Measurements from ENCODE around the gene PLA2G2F. TPM values are rescaled to one million over a fixed set of nuclear protein-coding genes. Genes with fewer than 3 reads are reported as not detected.

Gene PLA2G2F
- total RNA-seq, 1 experiment from 2014 or later = not detected

DNA sequence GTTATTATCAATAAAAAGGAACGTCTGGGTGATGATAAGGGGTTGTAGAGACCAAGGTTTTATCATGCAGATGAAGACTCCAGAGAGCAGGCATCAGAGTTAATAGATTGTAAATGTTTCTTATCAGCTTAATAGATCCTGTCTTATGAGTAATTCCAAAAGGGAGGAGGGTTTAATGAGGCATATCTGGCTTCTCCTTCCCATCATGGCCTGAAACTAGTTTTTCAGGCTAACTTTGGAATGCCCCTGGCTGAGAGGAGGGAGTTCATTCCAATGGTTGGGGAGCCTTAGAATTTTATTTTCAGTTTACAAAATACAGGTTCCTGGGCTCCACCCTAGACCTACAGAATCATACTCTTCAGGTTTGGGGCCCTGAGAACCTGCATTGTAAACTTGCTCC, 33.3 kb upstream of the PLA2G2F start:
- Mint-ChIP-seq H3K4me1 (peaks cover 22% of the 10 kb centered on the region), H3K27ac (no peak overlapping the region), H3K27me3 (ENCODE audit: low read depth) (no peaks in the 10 kb centered on the region; the same call in 1 of the 2 replicates), H3K36me3 (peaks cover 6% of the 10 kb centered on the region), H3K9me3 (peaks cover 29% of the 10 kb centered on the region), H3K4me3 (no peak overlapping the region)
- TF ChIP-seq TEAD4 (CRISPR knock-in tag; IDR thresholded peaks at IDR 0.05) (no peak), ZNF232 (CRISPR knock-in tag; IDR thresholded peaks at IDR 0.05) (no peak), NFATC4 (CRISPR knock-in tag; IDR thresholded peaks at IDR 0.05) (no peak), CDX4 (CRISPR knock-in tag; IDR thresholded peaks at IDR 0.05; ENCODE audit: borderline replicate concordance) (no peak), PRRX2 (CRISPR knock-in tag; IDR thresholded peaks at IDR 0.05) (no peak), KAT7 (CRISPR knock-in tag; IDR thresholded peaks at IDR 0.05; ENCODE audit: borderline replicate concordance) (no peak), CREB1 (CRISPR knock-in tag; IDR thresholded peaks at IDR 0.05) (no peak)
- TF ChIP-seq, protein P1, sequence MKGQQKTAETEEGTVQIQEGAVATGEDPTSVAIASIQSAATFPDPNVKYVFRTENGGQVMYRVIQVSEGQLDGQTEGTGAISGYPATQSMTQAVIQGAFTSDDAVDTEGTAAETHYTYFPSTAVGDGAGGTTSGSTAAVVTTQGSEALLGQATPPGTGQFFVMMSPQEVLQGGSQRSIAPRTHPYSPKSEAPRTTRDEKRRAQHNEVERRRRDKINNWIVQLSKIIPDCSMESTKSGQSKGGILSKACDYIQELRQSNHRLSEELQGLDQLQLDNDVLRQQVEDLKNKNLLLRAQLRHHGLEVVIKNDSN (CRISPR knock-in tag; IDR thresholded peaks at IDR 0.05) = no peak
- ATAC-seq = no peak
- ChIA-PET CTCF (no interaction called here), POLR2A (interaction anchor here (0.5 kb wide), 1 partner anchor 121 kb away, joined by 8 read pairs; no protein-coding TSS in a partner anchor)
- no peak for DNase-seq (ENCODE audit: low spot score)

- Mint-ChIP-seq H3K4me3 (no peak overlapping the region), H3K36me3 (peaks cover 6% of the 10 kb centered on the region), H3K9me3 (peaks cover 29% of the 10 kb centered on the region), H3K27me3 (ENCODE audit: low read depth) (no peaks in the 10 kb centered on the region; the same call in 1 of the 2 replicates), H3K4me1 (peaks cover 23% of the 10 kb centered on the region), H3K27ac (no peak overlapping the region)
- ChIA-PET CTCF (no interaction called here), POLR2A (no interaction called here)
- ATAC-seq (no peak), DNase-seq (ENCODE audit: low spot score) (no peak)
- TF ChIP-seq TEAD4 (CRISPR knock-in tag; IDR thresholded peaks at IDR 0.05) (no peak), ZNF423 (CRISPR knock-in tag; IDR thresholded peaks at IDR 0.05) (no peak), ZNF532 (CRISPR knock-in tag; IDR thresholded peaks at IDR 0.05; ENCODE audit: borderline replicate concordance) (no peak), CREM (CRISPR knock-in tag; IDR thresholded peaks at IDR 0.05) (no peak), E2F1 (CRISPR knock-in tag; IDR thresholded peaks at IDR 0.05) (no peak), KAT7 (CRISPR knock-in tag; IDR thresholded peaks at IDR 0.05; ENCODE audit: borderline replicate concordance) (no peak), IRF2 (CRISPR knock-in tag; IDR thresholded peaks at IDR 0.05; ENCODE audit: borderline replicate concordance, low read depth) (no peak), HMGA2 (CRISPR knock-in tag; IDR thresholded peaks at IDR 0.05) (no peak)
- TF ChIP-seq, protein P2, sequence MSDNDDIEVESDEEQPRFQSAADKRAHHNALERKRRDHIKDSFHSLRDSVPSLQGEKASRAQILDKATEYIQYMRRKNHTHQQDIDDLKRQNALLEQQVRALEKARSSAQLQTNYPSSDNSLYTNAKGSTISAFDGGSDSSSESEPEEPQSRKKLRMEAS (CRISPR knock-in tag; IDR thresholded peaks at IDR 0.05) = no peak
- TF ChIP-seq, protein P3, sequence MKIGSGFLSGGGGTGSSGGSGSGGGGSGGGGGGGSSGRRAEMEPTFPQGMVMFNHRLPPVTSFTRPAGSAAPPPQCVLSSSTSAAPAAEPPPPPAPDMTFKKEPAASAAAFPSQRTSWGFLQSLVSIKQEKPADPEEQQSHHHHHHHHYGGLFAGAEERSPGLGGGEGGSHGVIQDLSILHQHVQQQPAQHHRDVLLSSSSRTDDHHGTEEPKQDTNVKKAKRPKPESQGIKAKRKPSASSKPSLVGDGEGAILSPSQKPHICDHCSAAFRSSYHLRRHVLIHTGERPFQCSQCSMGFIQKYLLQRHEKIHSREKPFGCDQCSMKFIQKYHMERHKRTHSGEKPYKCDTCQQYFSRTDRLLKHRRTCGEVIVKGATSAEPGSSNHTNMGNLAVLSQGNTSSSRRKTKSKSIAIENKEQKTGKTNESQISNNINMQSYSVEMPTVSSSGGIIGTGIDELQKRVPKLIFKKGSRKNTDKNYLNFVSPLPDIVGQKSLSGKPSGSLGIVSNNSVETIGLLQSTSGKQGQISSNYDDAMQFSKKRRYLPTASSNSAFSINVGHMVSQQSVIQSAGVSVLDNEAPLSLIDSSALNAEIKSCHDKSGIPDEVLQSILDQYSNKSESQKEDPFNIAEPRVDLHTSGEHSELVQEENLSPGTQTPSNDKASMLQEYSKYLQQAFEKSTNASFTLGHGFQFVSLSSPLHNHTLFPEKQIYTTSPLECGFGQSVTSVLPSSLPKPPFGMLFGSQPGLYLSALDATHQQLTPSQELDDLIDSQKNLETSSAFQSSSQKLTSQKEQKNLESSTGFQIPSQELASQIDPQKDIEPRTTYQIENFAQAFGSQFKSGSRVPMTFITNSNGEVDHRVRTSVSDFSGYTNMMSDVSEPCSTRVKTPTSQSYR (CRISPR knock-in tag; IDR thresholded peaks at IDR 0.05) = no peak
- TF ChIP-seq, protein P4, sequence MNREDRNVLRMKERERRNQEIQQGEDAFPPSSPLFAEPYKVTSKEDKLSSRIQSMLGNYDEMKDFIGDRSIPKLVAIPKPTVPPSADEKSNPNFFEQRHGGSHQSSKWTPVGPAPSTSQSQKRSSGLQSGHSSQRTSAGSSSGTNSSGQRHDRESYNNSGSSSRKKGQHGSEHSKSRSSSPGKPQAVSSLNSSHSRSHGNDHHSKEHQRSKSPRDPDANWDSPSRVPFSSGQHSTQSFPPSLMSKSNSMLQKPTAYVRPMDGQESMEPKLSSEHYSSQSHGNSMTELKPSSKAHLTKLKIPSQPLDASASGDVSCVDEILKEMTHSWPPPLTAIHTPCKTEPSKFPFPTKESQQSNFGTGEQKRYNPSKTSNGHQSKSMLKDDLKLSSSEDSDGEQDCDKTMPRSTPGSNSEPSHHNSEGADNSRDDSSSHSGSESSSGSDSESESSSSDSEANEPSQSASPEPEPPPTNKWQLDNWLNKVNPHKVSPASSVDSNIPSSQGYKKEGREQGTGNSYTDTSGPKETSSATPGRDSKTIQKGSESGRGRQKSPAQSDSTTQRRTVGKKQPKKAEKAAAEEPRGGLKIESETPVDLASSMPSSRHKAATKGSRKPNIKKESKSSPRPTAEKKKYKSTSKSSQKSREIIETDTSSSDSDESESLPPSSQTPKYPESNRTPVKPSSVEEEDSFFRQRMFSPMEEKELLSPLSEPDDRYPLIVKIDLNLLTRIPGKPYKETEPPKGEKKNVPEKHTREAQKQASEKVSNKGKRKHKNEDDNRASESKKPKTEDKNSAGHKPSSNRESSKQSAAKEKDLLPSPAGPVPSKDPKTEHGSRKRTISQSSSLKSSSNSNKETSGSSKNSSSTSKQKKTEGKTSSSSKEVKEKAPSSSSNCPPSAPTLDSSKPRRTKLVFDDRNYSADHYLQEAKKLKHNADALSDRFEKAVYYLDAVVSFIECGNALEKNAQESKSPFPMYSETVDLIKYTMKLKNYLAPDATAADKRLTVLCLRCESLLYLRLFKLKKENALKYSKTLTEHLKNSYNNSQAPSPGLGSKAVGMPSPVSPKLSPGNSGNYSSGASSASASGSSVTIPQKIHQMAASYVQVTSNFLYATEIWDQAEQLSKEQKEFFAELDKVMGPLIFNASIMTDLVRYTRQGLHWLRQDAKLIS (CRISPR knock-in tag; IDR thresholded peaks at IDR 0.05; ENCODE audit: borderline replicate concordance) = no peak
- TF ChIP-seq, protein P5, sequence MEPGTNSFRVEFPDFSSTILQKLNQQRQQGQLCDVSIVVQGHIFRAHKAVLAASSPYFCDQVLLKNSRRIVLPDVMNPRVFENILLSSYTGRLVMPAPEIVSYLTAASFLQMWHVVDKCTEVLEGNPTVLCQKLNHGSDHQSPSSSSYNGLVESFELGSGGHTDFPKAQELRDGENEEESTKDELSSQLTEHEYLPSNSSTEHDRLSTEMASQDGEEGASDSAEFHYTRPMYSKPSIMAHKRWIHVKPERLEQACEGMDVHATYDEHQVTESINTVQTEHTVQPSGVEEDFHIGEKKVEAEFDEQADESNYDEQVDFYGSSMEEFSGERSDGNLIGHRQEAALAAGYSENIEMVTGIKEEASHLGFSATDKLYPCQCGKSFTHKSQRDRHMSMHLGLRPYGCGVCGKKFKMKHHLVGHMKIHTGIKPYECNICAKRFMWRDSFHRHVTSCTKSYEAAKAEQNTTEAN (CRISPR knock-in tag; IDR thresholded peaks at IDR 0.05) = no peak
These were observed 31.8 kb upstream of the PLA2G2F start for GRCh38 chr1:20107351-20107750.
